DMS153 (cell line): ENCODE results near the gene KARS1.

Source experiments
- DNase-seq: peaks from one replicate; lab custom pipeline; 2025; lab: John Stamatoyannopoulos, UW

Gene KARS1

GRCh38 chr16:75579281-75579834, 68.1 kb downstream of the KARS1 start:
- no peak for DNase-seq

GRCh38 chr16:75578725-75579124, 68.7 kb downstream of the KARS1 start:
- DNase-seq, result no peak

GRCh38 chr16:75578212-75578611, 69.3 kb downstream of the KARS1 start:
- DNase-seq, result no peak
